Measurements from ENCODE around the gene CDC42BPB. TPM values are rescaled to one million over a fixed set of nuclear protein-coding genes. Genes with fewer than 3 reads are reported as not detected.

Gene CDC42BPB
- total and polyA plus RNA-seq, 2 of the 13 experiments (the other 11 are each of a cell fraction or from before 2014, with no cell fraction given): 19.7 to 32.3 TPM

DNA sequence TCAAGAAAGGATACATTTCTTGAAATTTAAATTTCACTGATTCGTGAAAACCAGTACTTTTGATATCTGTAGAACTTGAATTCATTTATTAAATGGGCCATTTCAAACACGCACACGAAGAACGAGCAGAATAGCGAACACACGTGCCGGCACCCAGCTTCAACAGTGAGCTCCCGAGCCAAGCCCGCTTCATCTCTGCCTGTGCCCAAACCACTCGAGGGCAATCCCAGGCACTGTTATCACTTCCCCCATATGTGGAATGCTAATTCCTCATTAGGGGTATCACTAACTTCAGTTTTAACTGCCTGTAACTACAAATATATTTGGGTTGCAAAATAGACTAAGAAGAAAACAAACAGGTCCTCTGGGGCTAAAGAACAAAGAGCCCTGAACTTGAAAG lies 86.9 kb downstream of the CDC42BPB start:
- no peak overlapping the region for H3K9ac ChIP-seq (ENCODE audit: insufficient read depth, low read depth, low read length)
- no peaks in the 10 kb centered on the region for H4K20me1 ChIP-seq (ENCODE audit: insufficient read depth, low read length)
- no peaks in the 10 kb centered on the region for H3K79me2 ChIP-seq (ENCODE audit: insufficient read depth, low read length)
- H3K4me3 ChIP-seq (replicated peaks in 1 of 3; ENCODE audit: insufficient read depth in 1 of 3, low read depth in 2 of 3, low read length in 3 of 3): no peak overlapping the region
- no peaks in the 10 kb centered on the region for H3K9me3 ChIP-seq (ENCODE audit: low read length)
- in situ Hi-C loops (cut with HindIII; ENCODE audit: extremely low pct_ligation_motif_present, low pct_unique_long_range_greater_than_20kb) (no loop called here), intact Hi-C loops (cut with micrococcal nuclease; ENCODE audit: unreplicated experiment) (loop anchor here (1.0 kb wide), 1 partner anchor 13 kb away; no protein-coding TSS in a partner anchor)
- FAIRE-seq: no peak
- whole genome bisulfite sequencing (ENCODE audit: low lambda C conversion rate): 98% methylated on average over 10 of the region's 10 CpGs
- no peaks in the 10 kb centered on the region for H3K27me3 ChIP-seq (ENCODE audit: control insufficient read depth in 1 of 2, insufficient read depth in 2 of 2, low read length in 2 of 2)
- no peaks in the 10 kb centered on the region for H3K4me1 ChIP-seq (ENCODE audit: insufficient read depth, low read length)
- H3K4me2 ChIP-seq (ENCODE audit: low read depth, low read length): no peak overlapping the region
- no peak for DNase-seq (ENCODE audit: low spot score)
- H2AFZ ChIP-seq (ENCODE audit: low read length): no peak overlapping the region
- no peak for ATAC-seq
- H3K36me3 ChIP-seq (replicated peaks in 1 of 2; ENCODE audit: control insufficient read depth in 1 of 2, insufficient read depth in 2 of 2, low read length in 2 of 2): peaks cover 32 to 74% of the 10 kb centered on the region in 2 experiments
- CTCF ChIA-PET (ENCODE audit: low intra/inter-chr PET ratio, low total read pairs): no interaction called here
- TF ChIP-seq ARHGAP35 (CRISPR knock-in tag; IDR thresholded peaks at IDR 0.05; ENCODE audit: borderline replicate concordance) (no peak), ZNF224 (CRISPR knock-in tag; IDR thresholded peaks at IDR 0.05) (no peak), MEIS2 (CRISPR knock-in tag; IDR thresholded peaks at IDR 0.05) (no peak)
- TF ChIP-seq, protein P1, sequence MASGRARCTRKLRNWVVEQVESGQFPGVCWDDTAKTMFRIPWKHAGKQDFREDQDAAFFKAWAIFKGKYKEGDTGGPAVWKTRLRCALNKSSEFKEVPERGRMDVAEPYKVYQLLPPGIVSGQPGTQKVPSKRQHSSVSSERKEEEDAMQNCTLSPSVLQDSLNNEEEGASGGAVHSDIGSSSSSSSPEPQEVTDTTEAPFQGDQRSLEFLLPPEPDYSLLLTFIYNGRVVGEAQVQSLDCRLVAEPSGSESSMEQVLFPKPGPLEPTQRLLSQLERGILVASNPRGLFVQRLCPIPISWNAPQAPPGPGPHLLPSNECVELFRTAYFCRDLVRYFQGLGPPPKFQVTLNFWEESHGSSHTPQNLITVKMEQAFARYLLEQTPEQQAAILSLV (CRISPR knock-in tag; IDR thresholded peaks at IDR 0.05; ENCODE audit: borderline replicate concordance): no peak
- TF ChIP-seq, protein P2, sequence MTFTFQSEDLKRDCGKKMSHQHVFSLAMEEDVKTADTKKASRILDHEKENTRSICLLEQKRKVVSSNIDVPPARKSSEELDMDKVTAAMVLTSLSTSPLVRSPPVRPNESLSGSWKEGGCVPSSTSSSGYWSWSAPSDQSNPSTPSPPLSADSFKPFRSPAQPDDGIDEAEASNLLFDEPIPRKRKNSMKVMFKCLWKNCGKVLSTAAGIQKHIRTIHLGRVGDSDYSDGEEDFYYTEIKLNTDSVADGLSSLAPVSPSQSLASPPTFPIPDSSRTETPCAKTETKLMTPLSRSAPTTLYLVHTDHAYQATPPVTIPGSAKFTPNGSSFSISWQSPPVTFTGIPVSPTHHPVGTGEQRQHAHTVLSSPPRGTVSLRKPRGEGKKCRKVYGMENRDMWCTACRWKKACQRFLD (CRISPR knock-in tag; IDR thresholded peaks at IDR 0.05; ENCODE audit: borderline replicate concordance): no peak
- TF ChIP-seq, protein P3, sequence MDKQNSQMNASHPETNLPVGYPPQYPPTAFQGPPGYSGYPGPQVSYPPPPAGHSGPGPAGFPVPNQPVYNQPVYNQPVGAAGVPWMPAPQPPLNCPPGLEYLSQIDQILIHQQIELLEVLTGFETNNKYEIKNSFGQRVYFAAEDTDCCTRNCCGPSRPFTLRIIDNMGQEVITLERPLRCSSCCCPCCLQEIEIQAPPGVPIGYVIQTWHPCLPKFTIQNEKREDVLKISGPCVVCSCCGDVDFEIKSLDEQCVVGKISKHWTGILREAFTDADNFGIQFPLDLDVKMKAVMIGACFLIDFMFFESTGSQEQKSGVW (CRISPR knock-in tag; IDR thresholded peaks at IDR 0.05; ENCODE audit: borderline replicate concordance): no peak
- TF ChIP-seq, protein P4, sequence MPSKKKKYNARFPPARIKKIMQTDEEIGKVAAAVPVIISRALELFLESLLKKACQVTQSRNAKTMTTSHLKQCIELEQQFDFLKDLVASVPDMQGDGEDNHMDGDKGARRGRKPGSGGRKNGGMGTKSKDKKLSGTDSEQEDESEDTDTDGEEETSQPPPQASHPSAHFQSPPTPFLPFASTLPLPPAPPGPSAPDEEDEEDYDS (CRISPR knock-in tag; IDR thresholded peaks at IDR 0.05): no peak
- no TSS peak for BruUV-seq (replicated peaks)
- POLR2A ChIA-PET: no interaction called here
- H3K27ac ChIP-seq (ENCODE audit: extremely low read length, insufficient read depth, low read length): no peak overlapping the region
